Endothelial cell of umbilical vein (primary cell): ENCODE measurements around the gene RANBP3. TPM values are rescaled to one million over a fixed set of nuclear protein-coding genes. Genes with fewer than 3 reads are reported as not detected.

Source experiments
- BruUV-seq: library from RNA; stranded (reverse); fragments of 400-500 nt; replicated peaks from 2 replicates; lab custom pipeline; 2021; lab: Mats Ljungman, UMichigan
- CTCF ChIA-PET: fragments of 300-600, 350-600 bp; sonication (Branson Sonifier 250); formaldehyde crosslinking; loops from one replicate; lab custom pipeline; 2021; ENCODE audit warnings: antibody characterized with exemption, inconsistent platforms; lab: Charles Lee
- POLR2A ChIA-PET: fragments of 300-600, 350-600 bp; sonication (Branson Sonifier 250); formaldehyde crosslinking; loops from one replicate; lab custom pipeline; 2021; ENCODE audit warnings: antibody characterized with exemption, inconsistent platforms; lab: Charles Lee
- DNase-seq: peaks from one replicate; pipeline ENCODE4 v3.0.0-alpha.2; 2011; ENCODE audit warnings: low read depth, low spot score
- FAIRE-seq: peaks from 2 replicates; lab custom pipeline; 2011; peaks lifted over from hg19 to GRCh38; lab: Jason Lieb, UNC
- H2AFZ ChIP-seq: 2 replicates; pipeline ENCODE4 v1.6.0; 2012; ENCODE audit warnings: low read depth, low read length, control low read depth, inconsistent platforms
- H3K27ac ChIP-seq: 2 replicates; pipeline ENCODE4 v1.5.1; 2011; ENCODE audit warnings: low read depth, mild to moderate bottlenecking, control low read depth, low read length, moderate library complexity; ENCODE audit not compliant: insufficient read depth
- H3K27me3 ChIP-seq, 2 experiments: 2 replicates each; pipeline versions ENCODE4 v1.6.0 to v1.6.1; 2011; ENCODE audit warnings: low read length in 2 of 2, mixed read lengths in 1 of 2; ENCODE audit not compliant: control insufficient read depth in 2 of 2, insufficient read depth in 2 of 2
- H3K36me3 ChIP-seq, 2 experiments: 2 replicates in 1 of 2; 3 replicates in 1 of 2; pipeline ENCODE4 v1.5.1; 2011; ENCODE audit warnings: low read length in 2 of 2, mild to moderate bottlenecking in 1 of 2, moderate library complexity in 1 of 2; ENCODE audit not compliant: control insufficient read depth in 2 of 2, insufficient read depth in 2 of 2; ENCODE audit errors: extremely low read depth in 1 of 2
- H3K4me1 ChIP-seq: 3 replicates; pipeline ENCODE4 v1.5.1; 2011; ENCODE audit warnings: mild to moderate bottlenecking, low read length; ENCODE audit not compliant: control insufficient read depth, insufficient read depth; ENCODE audit errors: extremely low read depth
- H3K4me2 ChIP-seq: 2 replicates; pipeline ENCODE4 v1.6.1; 2011; ENCODE audit warnings: low read length, control low read depth, mixed read lengths; ENCODE audit not compliant: insufficient read depth
- H3K4me3 ChIP-seq, 3 experiments: fragments of 200-600 bp in 1 of 3; sonication (generic), shearing (Covaris generic) in 1 of 3; replicated peaks in 1 of 3; 2 replicates each; pipeline ENCODE4 v1.5.1; 2011 to 2016; ENCODE audit warnings: control low read depth in 3 of 3, low read length in 3 of 3, mild to moderate bottlenecking in 2 of 3, inconsistent platforms in 1 of 3, low read depth in 1 of 3, moderate library complexity in 1 of 3; ENCODE audit not compliant: insufficient read depth in 1 of 3
- H3K79me2 ChIP-seq: 2 replicates; pipeline ENCODE4 v1.6.0; 2012; ENCODE audit warnings: low read length, inconsistent platforms; ENCODE audit not compliant: control insufficient read depth, insufficient read depth
- H3K9ac ChIP-seq: replicated peaks from 2 replicates; pipeline ENCODE3; 2011; ENCODE audit warnings: low read length, control low read depth; ENCODE audit not compliant: insufficient read depth; ENCODE audit errors: extremely low read depth
- H3K9me1 ChIP-seq: replicated peaks from 3 replicates; pipeline ENCODE4 v1.6.0; 2011; ENCODE audit warnings: mild to moderate bottlenecking, low read length; ENCODE audit not compliant: control insufficient read depth, insufficient read depth; ENCODE audit errors: extremely low read depth
- H3K9me3 ChIP-seq: replicated peaks from 2 replicates; pipeline ENCODE4 v1.5.1; 2012; ENCODE audit warnings: low read length, inconsistent platforms; ENCODE audit not compliant: control insufficient read depth, insufficient read depth
- H4K20me1 ChIP-seq: replicated peaks from 2 replicates; pipeline ENCODE3; 2011; ENCODE audit warnings: mild to moderate bottlenecking, low read length; ENCODE audit not compliant: control insufficient read depth, insufficient read depth; ENCODE audit errors: extremely low read depth
- CTCF ChIP-seq, 2 donors: IDR thresholded peaks; 1 replicate in 1 of 2; 2 replicates in 1 of 2; pipeline ENCODE4 v1.5.1; 2011; ENCODE audit warnings: low read length in 2 of 2, mild to moderate bottlenecking in 2 of 2, moderate library complexity in 2 of 2, control low read depth in 1 of 2, inconsistent platforms in 1 of 2, low read depth in 1 of 2; ENCODE audit not compliant: insufficient read depth in 1 of 2; ENCODE audit errors: extremely low read depth in 1 of 2
- EZH2 ChIP-seq: IDR thresholded peaks from 2 replicates; pipeline ENCODE4 v1.6.1; 2012; ENCODE audit warnings: borderline replicate concordance, low read depth, mild to moderate bottlenecking, moderate library complexity, low read length, inconsistent platforms; ENCODE audit not compliant: severe bottlenecking
- FOS ChIP-seq: IDR thresholded peaks from 2 replicates; pipeline ENCODE4 v1.6.1; 2011; ENCODE audit warnings: mild to moderate bottlenecking, low read length, moderate library complexity, borderline replicate concordance; ENCODE audit not compliant: insufficient read depth
- GATA2 ChIP-seq: IDR thresholded peaks from 2 replicates; pipeline ENCODE4 v1.7.0; 2011; ENCODE audit warnings: low read depth, mild to moderate bottlenecking, moderate library complexity, mixed read lengths, low read length; ENCODE audit not compliant: insufficient read length, insufficient read depth
- JUN ChIP-seq: IDR thresholded peaks from 2 replicates; pipeline ENCODE4 v1.6.1; 2011; ENCODE audit warnings: borderline replicate concordance, low read depth; ENCODE audit not compliant: insufficient read length, insufficient read depth
- MAX ChIP-seq: IDR thresholded peaks from 2 replicates; pipeline ENCODE4 v1.6.1; 2011; ENCODE audit not compliant: insufficient read depth, insufficient read length
- MYC ChIP-seq: IDR thresholded peaks from one replicate; pipeline ENCODE4 v1.6.1; 2011; ENCODE audit warnings: mild to moderate bottlenecking, low read depth, low read length
- POLR2A ChIP-seq: IDR thresholded peaks from 2 replicates; pipeline ENCODE4 v1.6.1; 2012; ENCODE audit warnings: low read depth, mild to moderate bottlenecking, control low read depth, low read length
- POLR2AphosphoS5 ChIP-seq: IDR thresholded peaks from 2 replicates; pipeline ENCODE4 v1.6.1; 2012; ENCODE audit warnings: low read depth, mild to moderate bottlenecking, control low read depth, low read length, moderate library complexity; ENCODE audit not compliant: insufficient read depth
- dilution Hi-C: fragments of 300-500 bp; cut with MboI; formaldehyde crosslinking; loops from one replicate; pipeline ENCODE4 v1.15.0; 2019; ENCODE audit warnings: low sequenced_read_pairs; ENCODE audit not compliant: extremely low pct_ligation_motif_present
- intact Hi-C: fragments of 100-400 bp; cut with micrococcal nuclease; formaldehyde crosslinking; loops from one replicate; pipeline ENCODE4 v1.10.0; 2022
- polyA plus RNA-seq, 4 experiments: library from polyadenylated mRNA; depleted of rRNA in 3 of 4; stranded (reverse) in 3 of 4; unstranded in 1 of 4; fragments of >200 nt; gene quantifications; 2 replicates each; pipeline versions ENCODE4 v1.2.1 to v1.2.3, GENCODE V29; 2011 to 2012; ENCODE audit warnings: missing spikeins in 1 of 4
- total RNA-seq: library from RNA; stranded (reverse); gene quantifications from 2 replicates; pipeline ENCODE4 v1.2.3, GENCODE V29; 2021

The RANBP3 gene
- total and polyA plus RNA-seq, 2 donors (not counting 3 experiments of a cell fraction or from before 2014, with no cell fraction given), result 72.3 to 85.3 TPM

GRCh38 chr19:5921516-5922160 lies 56.3 kb downstream of the RANBP3 start:
- DNase-seq (no peak), FAIRE-seq (no peak)
- Histone ChIP-seq H3K36me3 (peaks cover 7 to 47% of the 10 kb centered on the region in 2 experiments), H3K4me2 (no peak overlapping the region), H3K27me3 (no peaks in the 10 kb centered on the region), H4K20me1 (no peaks in the 10 kb centered on the region), H3K4me3 (no peak overlapping the region), H3K9me3 (no peaks in the 10 kb centered on the region), H2AFZ (no peak overlapping the region), H3K4me1 (no peaks in the 10 kb centered on the region), H3K9me1 (no peaks in the 10 kb centered on the region), H3K9ac (no peak overlapping the region), H3K27ac (no peak overlapping the region), H3K79me2 (no peaks in the 10 kb centered on the region)
- intact Hi-C loops, result no loop called here
- CTCF ChIA-PET, result interaction anchor here (1.3 kb wide), 1 partner anchor 101 kb away, joined by 4 read pairs; no protein-coding TSS in a partner anchor
- dilution Hi-C loops, result no loop called here
- no TSS peak for BruUV-seq
- POLR2A ChIA-PET, result no interaction called here
- TF ChIP-seq MYC (no peak), EZH2 (no peak), MAX (no peak), GATA2 (no peak), CTCF (IDR thresholded peaks at IDR 0.05; ENCODE audit: extremely low read depth in 1 of 2, insufficient read depth in 1 of 2, low read depth in 1 of 2, low read length in 2 of 2) (no peak), FOS (no peak), JUN (no peak), POLR2A (no peak), POLR2AphosphoS5 (no peak)
